Measurements from ENCODE around the gene ZNF699.

The ZNF699 gene

DNA sequence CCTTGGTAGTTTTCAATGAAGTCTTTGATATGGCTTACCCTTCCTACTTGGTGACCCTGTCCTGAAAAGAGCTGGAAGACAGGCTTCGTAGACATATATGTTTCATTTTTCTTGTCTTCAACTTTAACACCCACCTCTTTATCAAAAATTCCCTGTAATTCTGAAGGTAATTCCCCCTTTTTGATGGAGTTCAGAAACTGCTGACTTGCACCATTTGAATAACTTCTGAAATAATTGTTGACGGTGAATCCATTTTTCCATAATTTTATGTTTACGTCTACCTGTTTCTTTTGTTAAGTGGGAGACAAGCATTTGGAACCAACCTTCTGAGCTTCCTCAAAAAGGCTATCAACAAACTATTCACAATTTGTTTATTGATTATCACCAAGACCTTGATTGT lies 38.6 kb upstream of the ZNF699 start:
- H3K9me3 ChIP-seq = peaks cover 35% of the 10 kb centered on the region
- TF ChIP-seq, protein P1, sequence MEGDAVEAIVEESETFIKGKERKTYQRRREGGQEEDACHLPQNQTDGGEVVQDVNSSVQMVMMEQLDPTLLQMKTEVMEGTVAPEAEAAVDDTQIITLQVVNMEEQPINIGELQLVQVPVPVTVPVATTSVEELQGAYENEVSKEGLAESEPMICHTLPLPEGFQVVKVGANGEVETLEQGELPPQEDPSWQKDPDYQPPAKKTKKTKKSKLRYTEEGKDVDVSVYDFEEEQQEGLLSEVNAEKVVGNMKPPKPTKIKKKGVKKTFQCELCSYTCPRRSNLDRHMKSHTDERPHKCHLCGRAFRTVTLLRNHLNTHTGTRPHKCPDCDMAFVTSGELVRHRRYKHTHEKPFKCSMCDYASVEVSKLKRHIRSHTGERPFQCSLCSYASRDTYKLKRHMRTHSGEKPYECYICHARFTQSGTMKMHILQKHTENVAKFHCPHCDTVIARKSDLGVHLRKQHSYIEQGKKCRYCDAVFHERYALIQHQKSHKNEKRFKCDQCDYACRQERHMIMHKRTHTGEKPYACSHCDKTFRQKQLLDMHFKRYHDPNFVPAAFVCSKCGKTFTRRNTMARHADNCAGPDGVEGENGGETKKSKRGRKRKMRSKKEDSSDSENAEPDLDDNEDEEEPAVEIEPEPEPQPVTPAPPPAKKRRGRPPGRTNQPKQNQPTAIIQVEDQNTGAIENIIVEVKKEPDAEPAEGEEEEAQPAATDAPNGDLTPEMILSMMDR (IDR thresholded peaks at IDR 0.05) = no peak
- H3K4me3 ChIP-seq (ENCODE audit: low read depth in 1 of 2, low read length in 1 of 2) = no peak overlapping the region
- no peaks in the 10 kb centered on the region for H3K36me3 ChIP-seq
- no peak overlapping the region for H3K27ac ChIP-seq
- H3K4me1 ChIP-seq (ENCODE audit: control insufficient read depth in 1 of 2, insufficient read depth in 1 of 2, low read depth in 1 of 2, low read length in 1 of 2) = no peaks in the 10 kb centered on the region
- H3K27me3 ChIP-seq = no peaks in the 10 kb centered on the region

DNA sequence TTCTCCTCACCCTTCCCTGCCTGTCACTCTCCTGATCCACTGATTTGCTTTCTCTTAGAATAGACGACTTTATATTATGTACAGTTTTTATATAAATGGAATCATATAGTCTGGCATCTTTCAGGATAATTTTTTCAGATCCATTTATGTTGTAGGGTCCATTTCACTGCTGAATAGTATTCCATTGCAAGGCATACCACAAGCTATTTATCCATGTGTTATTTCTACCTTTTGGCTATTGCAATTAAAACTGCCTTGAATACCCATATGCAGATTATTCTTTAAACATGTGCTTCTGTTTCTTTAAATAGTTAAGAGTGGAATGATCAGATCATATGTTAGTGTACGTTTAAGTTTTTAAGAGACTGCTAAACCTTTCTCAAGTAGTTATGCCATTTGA lies 35.4 kb upstream of the ZNF699 start:
- H3K27me3 ChIP-seq = no peaks in the 10 kb centered on the region
- TF ChIP-seq, protein P1 (IDR thresholded peaks at IDR 0.05) = no peak

DNA sequence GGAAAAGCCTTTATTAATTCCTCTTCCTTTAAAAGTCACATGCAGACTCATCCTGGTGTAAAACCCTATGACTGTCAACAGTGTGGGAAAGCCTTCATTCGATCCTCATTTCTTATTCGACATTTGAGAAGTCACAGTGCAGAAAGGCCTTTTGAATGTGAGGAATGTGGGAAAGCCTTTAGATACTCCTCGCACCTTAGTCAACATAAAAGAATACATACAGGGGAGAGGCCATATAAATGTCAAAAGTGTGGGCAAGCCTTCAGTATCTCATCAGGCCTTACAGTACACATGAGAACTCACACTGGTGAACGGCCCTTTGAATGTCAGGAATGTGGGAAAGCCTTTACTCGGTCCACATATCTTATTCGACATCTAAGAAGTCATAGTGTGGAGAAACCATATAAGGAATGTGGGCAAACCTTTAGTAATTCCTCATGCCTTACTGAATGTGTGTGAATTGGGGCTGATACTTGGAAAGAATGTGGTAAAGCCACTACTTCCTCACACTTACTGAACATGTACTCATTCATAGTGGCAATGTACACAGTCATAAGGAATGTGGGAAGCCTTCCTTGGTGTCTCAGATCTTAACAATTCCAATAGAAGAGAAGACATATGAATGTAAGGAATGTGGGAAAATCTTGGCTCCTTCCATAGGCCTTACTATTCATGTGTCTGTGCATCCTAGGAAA lies 33.1 kb upstream of the ZNF699 start:
- peaks cover 53% of the 10 kb centered on the region for H3K9me3 ChIP-seq
- H3K4me3 ChIP-seq (ENCODE audit: low read depth in 1 of 2, low read length in 1 of 2) = no peak overlapping the region
- H3K27me3 ChIP-seq = no peaks in the 10 kb centered on the region
- H3K4me1 ChIP-seq (ENCODE audit: control insufficient read depth in 1 of 2, insufficient read depth in 1 of 2, low read depth in 1 of 2, low read length in 1 of 2) = no peaks in the 10 kb centered on the region
- H3K27ac ChIP-seq = no peak overlapping the region
- H3K36me3 ChIP-seq = no peaks in the 10 kb centered on the region
- TF ChIP-seq, protein P1 (IDR thresholded peaks at IDR 0.05) = no peak

More for the DNA sequence above, 35.4 kb upstream of the ZNF699 start:
- H3K27ac ChIP-seq = no peak overlapping the region
- no peaks in the 10 kb centered on the region for H3K4me1 ChIP-seq (ENCODE audit: control insufficient read depth in 1 of 2, insufficient read depth in 1 of 2, low read depth in 1 of 2, low read length in 1 of 2)
- peaks cover 51% of the 10 kb centered on the region for H3K9me3 ChIP-seq
- no peaks in the 10 kb centered on the region for H3K36me3 ChIP-seq
- no peak overlapping the region for H3K4me3 ChIP-seq (ENCODE audit: low read depth in 1 of 2, low read length in 1 of 2)

DNA sequence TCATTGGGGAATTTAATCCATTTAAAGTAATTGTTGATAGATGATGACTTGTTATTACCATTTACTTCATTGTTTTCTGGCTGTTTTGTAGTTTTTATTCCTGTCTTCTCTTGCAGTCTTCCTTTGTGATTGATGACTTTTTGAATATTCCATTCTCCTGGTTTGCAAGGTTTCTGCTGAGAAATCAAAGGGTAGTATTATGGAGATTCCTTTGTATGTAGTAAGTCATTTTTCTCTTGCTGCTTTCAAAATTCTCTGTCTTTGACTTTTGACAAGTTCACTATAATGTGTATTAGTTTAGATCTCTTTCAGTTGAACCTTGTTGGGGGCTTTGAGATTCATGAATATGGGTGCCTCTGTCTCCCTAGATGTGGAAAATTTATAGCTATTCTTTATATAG lies 20.4 kb upstream of the ZNF699 start:
- no peak overlapping the region for H3K27ac ChIP-seq
- H3K36me3 ChIP-seq = no peaks in the 10 kb centered on the region
- peaks cover 31% of the 10 kb centered on the region for H3K9me3 ChIP-seq
- TF ChIP-seq, protein P1 (IDR thresholded peaks at IDR 0.05) = no peak
- H3K27me3 ChIP-seq = no peaks in the 10 kb centered on the region
- no peaks in the 10 kb centered on the region for H3K4me1 ChIP-seq (ENCODE audit: control insufficient read depth in 1 of 2, insufficient read depth in 1 of 2, low read depth in 1 of 2, low read length in 1 of 2)
- H3K4me3 ChIP-seq (ENCODE audit: low read depth in 1 of 2, low read length in 1 of 2) = no peak overlapping the region

DNA sequence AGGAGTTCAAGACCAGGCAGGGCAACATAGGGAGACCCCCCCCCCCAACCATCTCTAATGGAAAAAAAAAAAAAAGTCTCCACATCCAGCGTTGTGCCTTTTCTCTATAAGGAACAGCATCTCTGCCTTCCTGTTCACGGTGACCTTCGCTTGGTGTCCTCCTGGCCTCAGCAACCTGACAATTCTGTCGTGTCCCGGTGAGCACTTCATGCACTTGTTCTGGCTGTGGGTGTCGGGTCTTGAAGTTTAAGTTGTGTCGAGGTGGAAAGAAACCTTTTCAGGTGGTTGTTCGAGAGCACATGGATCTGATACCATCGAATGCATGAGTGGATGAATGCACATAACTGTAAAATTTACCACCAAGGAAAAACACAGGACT lies 14.9 kb upstream of the ZNF699 start:
- H3K36me3 ChIP-seq = no peaks in the 10 kb centered on the region
- H3K4me1 ChIP-seq (ENCODE audit: control insufficient read depth in 1 of 2, insufficient read depth in 1 of 2, low read depth in 1 of 2, low read length in 1 of 2) = peaks cover 6 to 11% of the 10 kb centered on the region in 2 experiments
- TF ChIP-seq, protein P1 (IDR thresholded peaks at IDR 0.05) = no peak
- H3K27me3 ChIP-seq = no peaks in the 10 kb centered on the region
- peak overlapping the region; percentile 89 for H3K27ac ChIP-seq
- peak overlapping the region; percentile 80 to 92 for H3K4me3 ChIP-seq (ENCODE audit: low read depth in 1 of 2, low read length in 1 of 2)
- H3K9me3 ChIP-seq = peaks cover 14% of the 10 kb centered on the region
